HUES6 (cell line): ENCODE results near the gene RNF112.

Experiments used
- H3K27ac ChIP-seq: 2 replicates; pipeline ENCODE4 v1.7.0; 2013; ENCODE audit warnings: low read depth, mild to moderate bottlenecking, low read length, inconsistent platforms
- H3K27me3 ChIP-seq: 2 replicates; pipeline ENCODE4 v1.6.1; 2013; ENCODE audit warnings: low read length; ENCODE audit not compliant: control insufficient read depth, insufficient read depth
- H3K36me3 ChIP-seq: 2 replicates; pipeline ENCODE4 v1.6.1; 2013; ENCODE audit warnings: low read length; ENCODE audit not compliant: control insufficient read depth, insufficient read depth
- H3K4me1 ChIP-seq: 2 replicates; pipeline ENCODE4 v1.6.1; 2013; ENCODE audit warnings: low read length; ENCODE audit not compliant: control insufficient read depth, insufficient read depth
- H3K4me3 ChIP-seq: 2 replicates; pipeline ENCODE4 v1.5.1; 2013; ENCODE audit warnings: low read depth, low read length
- H3K9ac ChIP-seq: one replicate; pipeline ENCODE4 v1.6.1; 2013; ENCODE audit warnings: mild to moderate bottlenecking, low read length
- H3K9me3 ChIP-seq: 2 replicates; pipeline ENCODE4 v1.6.1; 2013; ENCODE audit warnings: low read depth, low read length; ENCODE audit not compliant: control insufficient read depth, insufficient read depth

The RNF112 gene

GRCh38 chr17:19409066-19409465, 2.0 kb upstream of the RNF112 start:
- H3K27me3 ChIP-seq = no peaks in the 10 kb centered on the region
- H3K4me3 ChIP-seq = no peak overlapping the region
- H3K4me1 ChIP-seq = peaks cover 11% of the 10 kb centered on the region
- H3K9ac ChIP-seq = peak overlapping the region; percentile 20
- no peaks in the 10 kb centered on the region for H3K36me3 ChIP-seq
- no peaks in the 10 kb centered on the region for H3K9me3 ChIP-seq
- H3K27ac ChIP-seq = no peak overlapping the region

GRCh38 chr17:19409509-19409908, 1.5 kb upstream of the RNF112 start:
- H3K9me3 ChIP-seq = no peaks in the 10 kb centered on the region
- peaks cover 11% of the 10 kb centered on the region for H3K4me1 ChIP-seq
- no peaks in the 10 kb centered on the region for H3K36me3 ChIP-seq
- peak overlapping the region; percentile 20 for H3K9ac ChIP-seq
- H3K27ac ChIP-seq = no peak overlapping the region
- H3K27me3 ChIP-seq = no peaks in the 10 kb centered on the region
- no peak overlapping the region for H3K4me3 ChIP-seq

- Histone ChIP-seq H3K9me3 (no peaks in the 10 kb centered on the region), H3K36me3 (no peaks in the 10 kb centered on the region), H3K4me1 (peaks cover 11% of the 10 kb centered on the region), H3K4me3 (no peak overlapping the region), H3K27ac (no peak overlapping the region), H3K27me3 (no peaks in the 10 kb centered on the region), H3K9ac (no peak overlapping the region)
Observed at GRCh38 chr17:19410091-19410490, 941 bp upstream of the RNF112 start.

- H3K27me3 ChIP-seq = no peaks in the 10 kb centered on the region
- no peaks in the 10 kb centered on the region for H3K9me3 ChIP-seq
- no peaks in the 10 kb centered on the region for H3K36me3 ChIP-seq
- no peak overlapping the region for H3K9ac ChIP-seq
- no peak overlapping the region for H3K4me3 ChIP-seq
- peaks cover 11% of the 10 kb centered on the region for H3K4me1 ChIP-seq
- H3K27ac ChIP-seq = no peak overlapping the region
Observed at GRCh38 chr17:19411631-19412030, 599 bp downstream of the RNF112 start.

GRCh38 chr17:19412510-19412909, 1.5 kb downstream of the RNF112 start:
- H3K4me1 ChIP-seq = peaks cover 11% of the 10 kb centered on the region
- no peak overlapping the region for H3K27ac ChIP-seq
- no peaks in the 10 kb centered on the region for H3K36me3 ChIP-seq
- no peak overlapping the region for H3K9ac ChIP-seq
- no peak overlapping the region for H3K4me3 ChIP-seq
- no peaks in the 10 kb centered on the region for H3K9me3 ChIP-seq
- H3K27me3 ChIP-seq = no peaks in the 10 kb centered on the region

GRCh38 chr17:19412984-19413383, 2.0 kb downstream of the RNF112 start:
- Histone ChIP-seq H3K9ac (no peak overlapping the region), H3K4me3 (no peak overlapping the region), H3K9me3 (no peaks in the 10 kb centered on the region), H3K27me3 (no peaks in the 10 kb centered on the region), H3K36me3 (no peaks in the 10 kb centered on the region), H3K4me1 (peaks cover 11% of the 10 kb centered on the region), H3K27ac (no peak overlapping the region)

- Histone ChIP-seq H3K9me3 (no peaks in the 10 kb centered on the region), H3K36me3 (no peaks in the 10 kb centered on the region), H3K27me3 (no peaks in the 10 kb centered on the region), H3K4me1 (peaks cover 14% of the 10 kb centered on the region), H3K4me3 (no peak overlapping the region), H3K9ac (no peak overlapping the region), H3K27ac (no peak overlapping the region)
Observed at GRCh38 chr17:19413761-19414160, 2.7 kb downstream of the RNF112 start.

- Histone ChIP-seq H3K9me3 (no peaks in the 10 kb centered on the region), H3K9ac (no peak overlapping the region), H3K27me3 (no peaks in the 10 kb centered on the region), H3K36me3 (no peaks in the 10 kb centered on the region), H3K4me1 (peaks cover 13% of the 10 kb centered on the region), H3K4me3 (no peak overlapping the region), H3K27ac (no peak overlapping the region)
Observed at GRCh38 chr17:19414396-19415280, 3.6 kb downstream of the RNF112 start.

- Histone ChIP-seq H3K4me1 (peaks cover 10% of the 10 kb centered on the region), H3K9ac (no peak overlapping the region), H3K36me3 (no peaks in the 10 kb centered on the region), H3K27ac (no peak overlapping the region), H3K27me3 (no peaks in the 10 kb centered on the region), H3K9me3 (no peaks in the 10 kb centered on the region), H3K4me3 (no peak overlapping the region)
Observed at GRCh38 chr17:19415311-19415710, 4.3 kb downstream of the RNF112 start.

GRCh38 chr17:19415806-19416775, 5.1 kb downstream of the RNF112 start:
- Histone ChIP-seq H3K4me1 (peaks cover 5% of the 10 kb centered on the region), H3K27me3 (no peaks in the 10 kb centered on the region), H3K9me3 (no peaks in the 10 kb centered on the region), H3K36me3 (no peaks in the 10 kb centered on the region), H3K4me3 (no peak overlapping the region), H3K27ac (no peak overlapping the region), H3K9ac (no peak overlapping the region)

- Histone ChIP-seq H3K4me1 (peaks cover 3% of the 10 kb centered on the region; the same call in 1 of the 2 replicates), H3K27me3 (no peaks in the 10 kb centered on the region), H3K9me3 (no peaks in the 10 kb centered on the region), H3K9ac (no peak overlapping the region), H3K4me3 (no peak overlapping the region), H3K36me3 (no peaks in the 10 kb centered on the region), H3K27ac (no peak overlapping the region)
Observed at GRCh38 chr17:19417611-19418010, 6.6 kb downstream of the RNF112 start.
